ENCODE data around the gene ZNF829.

The ZNF829 gene

GRCh38 chr19:36915992-36916830 is at the start of gene ZNF829, which contains the start of gene ZNF568:
Gene ZNF829 (minus strand): TSS chr19:36916291. CDS start chr19:36915167, 1,124 bp downstream.
Gene ZNF568 (plus strand): TSS chr19:36916332. CDS start chr19:36922771, 6,439 bp downstream.
- peak; percentile 87 to 89 for DNase-seq

DNA sequence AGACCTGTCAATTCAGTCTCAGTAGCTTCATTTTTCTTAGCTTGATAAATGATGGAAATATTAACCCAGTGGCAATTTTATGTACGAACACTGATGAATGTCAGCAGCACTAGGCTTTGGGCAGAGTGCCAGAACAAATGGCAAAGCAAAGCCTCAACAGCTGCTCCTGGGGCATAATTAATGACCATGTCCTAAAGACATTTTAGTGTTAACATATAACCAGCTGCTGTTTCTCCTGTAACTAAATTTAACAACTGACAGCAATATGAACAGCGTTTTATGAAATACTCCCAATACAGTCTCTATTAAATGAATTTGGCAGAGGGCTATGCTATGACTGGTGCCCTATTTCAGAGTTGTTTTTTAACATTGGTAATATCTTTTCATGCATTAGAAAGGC is 47.2 kb upstream of the ZNF829 start:
- no peak for DNase-seq

DNA sequence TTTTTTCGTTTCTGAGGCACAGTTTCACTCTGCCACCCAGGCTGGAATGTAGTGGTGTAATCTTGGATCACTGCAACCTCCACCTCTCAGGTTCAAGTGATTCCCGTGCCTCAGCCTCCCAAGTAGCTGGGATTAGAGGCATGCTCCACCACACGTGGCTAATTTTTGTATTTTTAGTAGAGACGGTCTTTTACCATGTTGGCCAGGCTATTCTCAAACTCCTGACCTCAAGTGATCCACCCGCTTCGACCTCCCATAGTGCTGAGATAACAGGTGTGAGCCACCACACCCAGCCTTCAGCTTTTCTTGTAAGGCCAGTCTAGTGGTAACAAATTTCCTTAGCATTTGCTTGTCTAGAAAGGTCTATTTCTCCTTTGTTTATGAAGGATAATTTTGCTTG is 46.3 kb upstream of the ZNF829 start:
- no peak for DNase-seq

GRCh38 chr19:36950335-36951119 is 34.4 kb upstream of the ZNF829 start:
- no peak for DNase-seq

- no peak for DNase-seq
These were observed 23.1 kb upstream of the ZNF829 start for GRCh38 chr19:36939153-36939552.

DNA sequence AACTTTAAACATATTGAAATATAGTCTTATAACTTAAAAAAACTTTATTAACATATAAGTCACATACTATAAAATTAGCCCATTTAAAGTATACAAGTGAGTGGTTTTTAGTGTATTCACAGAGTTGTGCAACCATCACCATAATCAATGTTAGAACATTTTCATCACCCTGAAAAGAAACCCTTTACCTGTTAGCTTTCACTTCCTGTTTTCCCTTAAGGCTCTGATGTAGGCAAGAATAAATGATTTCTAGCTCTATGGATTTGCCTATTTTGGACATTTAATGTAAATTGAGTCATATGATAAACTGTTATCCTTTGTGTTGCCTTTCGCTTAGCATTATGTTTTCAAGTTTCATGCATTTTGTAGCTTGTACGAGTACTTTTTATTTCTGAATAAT is 15.6 kb upstream of the ZNF829 start:
- no peak for DNase-seq

DNA sequence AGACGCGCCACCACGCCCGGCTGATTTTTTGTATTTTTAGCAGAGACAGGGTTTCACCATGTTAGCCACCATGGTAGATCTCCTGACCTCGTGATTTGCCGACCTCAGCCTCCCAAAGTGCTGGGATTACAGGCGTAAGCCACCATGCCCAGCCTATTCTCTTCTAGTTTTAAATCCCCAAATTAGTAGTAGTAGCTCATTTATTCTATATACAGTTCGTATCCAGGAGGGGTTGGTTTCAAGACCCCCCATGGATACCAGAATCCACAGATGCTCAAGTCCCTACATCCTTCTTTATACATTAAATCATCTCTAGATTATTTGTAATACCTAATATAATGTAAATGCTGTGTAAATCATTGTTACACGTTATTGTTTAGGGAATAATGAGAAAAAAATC is 2.0 kb upstream of the ZNF829 start:
- DNase-seq, result no peak

- DNase-seq, result no peak
These were observed 900 bp upstream of the ZNF829 start for GRCh38 chr19:36916991-36917390.

GRCh38 chr19:36898422-36898821 is 17.7 kb downstream of the ZNF829 start:
- DNase-seq, result no peak

DNA sequence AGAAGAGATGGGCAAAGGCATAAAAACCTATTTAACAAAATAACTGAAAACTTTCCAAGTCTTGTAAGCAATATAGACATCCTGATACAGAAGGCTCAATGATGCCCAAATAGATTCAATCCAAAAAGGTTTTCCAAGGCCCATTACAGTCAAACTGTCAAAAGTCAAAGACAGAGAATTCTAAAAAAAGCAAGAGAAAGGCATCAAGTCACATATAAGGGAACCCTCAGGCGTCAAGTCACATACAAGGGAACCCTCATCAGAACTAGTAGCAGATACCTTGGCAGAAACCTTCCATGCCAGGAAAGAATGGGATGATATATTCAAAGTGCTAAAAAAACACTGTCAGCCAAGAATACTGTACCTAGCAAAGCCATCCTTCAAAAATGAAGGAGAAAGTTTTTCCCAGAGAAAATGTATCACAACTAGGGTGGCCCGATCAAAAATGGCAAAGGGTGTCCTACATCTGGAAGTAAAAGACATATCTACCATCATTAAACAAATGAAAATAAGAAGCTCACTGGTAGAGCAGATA is 21.2 kb downstream of the ZNF829 start:
- DNase-seq, result no peak

- no peak for DNase-seq
These were observed 24.2 kb downstream of the ZNF829 start for GRCh38 chr19:36891768-36892357.

- DNase-seq, result no peak
These were observed 38.8 kb downstream of the ZNF829 start for GRCh38 chr19:36876993-36877938.

- no peak for DNase-seq
These were observed 64.2 kb downstream of the ZNF829 start for GRCh38 chr19:36851898-36852297.

DNA sequence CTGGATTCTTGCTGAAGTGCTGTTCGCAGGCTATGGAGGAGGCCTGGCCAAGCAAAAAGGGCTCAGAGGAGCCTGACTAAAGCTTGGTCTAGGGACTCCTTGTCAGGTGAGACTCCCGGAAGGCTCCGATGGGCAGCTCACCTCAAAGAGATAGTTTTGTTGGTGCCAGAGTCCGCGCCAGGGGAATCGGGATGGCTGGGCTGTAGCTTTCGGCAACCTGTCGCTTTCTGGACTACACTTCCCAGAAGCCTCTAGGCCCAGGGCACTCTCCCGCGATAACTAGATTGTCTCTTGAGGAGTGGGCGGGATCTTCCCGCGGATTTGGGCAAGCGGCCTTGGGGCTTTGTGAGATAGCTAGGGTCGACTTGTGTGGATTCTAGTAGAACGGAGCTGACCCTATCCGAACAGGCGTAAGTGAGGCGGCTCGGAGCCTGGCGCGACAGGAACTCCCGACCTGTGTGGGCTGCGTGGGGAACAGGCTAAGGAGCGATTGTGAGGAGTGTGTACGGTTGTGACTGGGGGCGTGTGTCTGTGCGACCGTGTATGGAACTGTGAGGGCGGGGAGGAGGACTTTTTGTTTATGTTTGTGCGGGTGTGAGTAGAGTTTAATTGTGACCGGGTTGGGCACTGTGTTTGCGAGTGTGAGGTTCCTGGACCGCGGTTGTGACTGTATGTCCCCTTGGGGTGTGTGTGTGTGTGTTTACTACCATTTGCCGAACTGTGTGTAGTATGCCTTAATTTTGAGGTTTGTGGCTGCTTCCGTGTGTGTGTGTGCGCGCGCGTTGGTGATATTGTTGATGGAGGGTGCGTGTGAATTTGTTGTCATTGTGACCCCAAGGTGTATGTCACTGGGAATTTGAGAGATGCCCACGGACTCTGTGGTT is 65.3 kb downstream of the ZNF829 start, which contains the start of gene ZNF345:
ZNF345 (plus strand) TSS at position 318 of the 884 bp plus-strand sequence. CDS start 25,955 bp downstream, outside the sequence.
- peak; percentile 89 to 90 for DNase-seq

GRCh38 chr19:36849701-36850558 is 66.2 kb downstream of the ZNF829 start:
- DNase-seq, result peak; percentile 88 to 91

GRCh38 chr19:36847968-36848367 is 68.1 kb downstream of the ZNF829 start:
- no peak for DNase-seq

DNA sequence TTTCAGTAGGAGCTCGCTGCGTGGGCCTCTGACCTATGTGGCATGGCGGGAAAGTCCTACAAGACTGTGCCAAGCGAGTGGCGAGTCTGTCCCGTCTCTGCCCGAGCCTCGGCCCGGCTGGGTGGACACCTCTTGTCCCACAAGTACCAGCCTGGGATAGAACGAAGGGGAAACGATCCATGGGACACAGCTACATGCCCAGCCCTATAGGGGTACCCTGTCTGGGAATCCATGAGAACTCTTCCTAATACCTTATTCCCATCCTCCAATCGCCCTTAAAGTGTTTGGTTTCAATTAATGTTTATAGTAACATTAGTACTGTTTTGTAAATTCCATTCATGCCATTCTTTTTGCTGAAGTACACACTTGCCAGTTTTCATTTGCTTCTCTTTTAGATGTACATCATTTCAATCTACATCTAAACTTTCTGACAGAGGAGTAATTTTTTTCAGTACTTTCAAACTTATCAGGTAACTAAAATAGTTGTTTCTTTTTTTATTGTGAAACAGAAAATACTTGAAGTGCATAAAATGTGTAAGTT is 77.2 kb downstream of the ZNF829 start:
- DNase-seq, result no peak
